H1 (cell line): ENCODE data around the gene BTBD7. TPM values are rescaled to one million over a fixed set of nuclear protein-coding genes. Genes with fewer than 3 reads are reported as not detected.

ENCODE experiments used
- CTCF ChIA-PET: fragments of 300-600 bp; sonication (Branson Sonifier 250); formaldehyde crosslinking; loops from one replicate; lab custom pipeline; 2021; ENCODE audit not compliant: partially characterized antibody; lab: Charles Lee
- POLR2A ChIA-PET: fragments of 300-600 bp; sonication (Branson Sonifier 250); formaldehyde crosslinking; loops from one replicate; lab custom pipeline; 2021; ENCODE audit warnings: inconsistent platforms; ENCODE audit not compliant: partially characterized antibody; lab: Charles Lee
- DNase-seq, 2 experiments: peaks; one replicate each; pipeline versions ENCODE4 v3.0.0 to v3.0.0-alpha.2; 2010 to 2022; ENCODE audit warnings: low spot score in 2 of 2, low read depth in 1 of 2, mixed read lengths in 1 of 2
- FAIRE-seq: peaks from 2 replicates; lab custom pipeline; 2011; peaks lifted over from hg19 to GRCh38; lab: Jason Lieb, UNC
- H2AFZ ChIP-seq: 2 replicates; pipeline ENCODE4 v1.8.1; 2012; ENCODE audit warnings: low read length, inconsistent platforms
- H2AK5ac ChIP-seq: 2 replicates; pipeline ENCODE4 v1.6.1; 2013; ENCODE audit warnings: low read depth, low read length
- H2BK120ac ChIP-seq: replicated peaks from 2 replicates; pipeline ENCODE3; 2013; ENCODE audit warnings: low read depth, low read length, inconsistent platforms
- H2BK12ac ChIP-seq: 2 replicates; pipeline ENCODE4 v1.6.1; 2013; ENCODE audit warnings: low read depth, low read length
- H2BK15ac ChIP-seq: 2 replicates; pipeline ENCODE4 v1.6.1; 2013; ENCODE audit warnings: low read length
- H2BK20ac ChIP-seq: 2 replicates; pipeline ENCODE4 v1.6.1; 2013; ENCODE audit warnings: low read length
- H2BK5ac ChIP-seq: 2 replicates; pipeline ENCODE4 v1.6.1; 2013; ENCODE audit warnings: low read depth, low read length
- H3K14ac ChIP-seq: 2 replicates; pipeline ENCODE4 v1.6.1; 2013; ENCODE audit warnings: inconsistent platforms; ENCODE audit not compliant: insufficient read length
- H3K18ac ChIP-seq: 2 replicates; pipeline ENCODE4 v1.6.1; 2013; ENCODE audit warnings: low read length; ENCODE audit errors: extremely low read depth
- H3K23ac ChIP-seq: 2 replicates; pipeline ENCODE4 v1.6.1; 2013; ENCODE audit warnings: inconsistent platforms; ENCODE audit not compliant: insufficient read length
- H3K23me2 ChIP-seq: 2 replicates; pipeline ENCODE4 v1.6.1; 2013; ENCODE audit warnings: low read depth, low read length
- H3K27ac ChIP-seq: 2 replicates; pipeline ENCODE4 v1.6.1; 2011; ENCODE audit warnings: low read depth, low read length, inconsistent platforms
- H3K27me3 ChIP-seq, 4 experiments: replicated peaks in 1 of 4; 1 replicate in 1 of 4; 2 replicates in 3 of 4; pipeline versions ENCODE4 v1.6.1 to v1.8.1; 2011 to 2013; ENCODE audit warnings: low read length in 3 of 4, mild to moderate bottlenecking in 3 of 4, inconsistent platforms in 2 of 4, mixed read lengths in 2 of 4, moderate library complexity in 1 of 4; ENCODE audit not compliant: control insufficient read depth in 3 of 4, insufficient read depth in 3 of 4; ENCODE audit errors: extremely low read depth in 1 of 4
- H3K36me3 ChIP-seq, 4 experiments: 2 replicates each; pipeline versions ENCODE4 v1.6.1 to v1.8.1; 2011 to 2013; ENCODE audit warnings: mild to moderate bottlenecking in 4 of 4, low read length in 3 of 4, moderate library complexity in 2 of 4, control low read depth in 1 of 4, inconsistent platforms in 1 of 4; ENCODE audit not compliant: insufficient read depth in 4 of 4, control insufficient read depth in 2 of 4
- H3K4ac ChIP-seq: replicated peaks from 2 replicates; pipeline ENCODE3; 2013; ENCODE audit warnings: low read length, low read depth, mixed read lengths, inconsistent platforms; ENCODE audit not compliant: insufficient read length
- H3K4me1 ChIP-seq, 4 experiments: replicated peaks in 1 of 4; 1 replicate in 1 of 4; 2 replicates in 3 of 4; pipeline versions ENCODE4 v1.6.1 to v1.8.1; 2011 to 2013; ENCODE audit warnings: low read length in 3 of 4, inconsistent platforms in 2 of 4, mixed read lengths in 1 of 4; ENCODE audit not compliant: insufficient read depth in 4 of 4, control insufficient read depth in 3 of 4
- H3K4me2 ChIP-seq, 2 experiments: 2 replicates each; pipeline versions ENCODE4 v1.6.1 to v1.8.1; 2011 to 2013; ENCODE audit warnings: low read depth in 2 of 2, low read length in 2 of 2, control low read depth in 1 of 2, inconsistent platforms in 1 of 2, mild to moderate bottlenecking in 1 of 2; ENCODE audit not compliant: insufficient read depth in 1 of 2
- H3K4me3 ChIP-seq, 4 experiments: fragments of 200-600, 300-600 bp in 1 of 4; sonication (generic), shearing (Covaris generic), sonication (Bioruptor Twin) in 1 of 4; 2 replicates each; pipeline versions ENCODE4 v1.5.1 to v1.8.1; 2011 to 2016; ENCODE audit warnings: low read length in 4 of 4, low read depth in 3 of 4, control low read depth in 2 of 4, inconsistent platforms in 2 of 4, mild to moderate bottlenecking in 2 of 4, mixed read lengths in 1 of 4, moderate library complexity in 1 of 4; ENCODE audit not compliant: insufficient read depth in 2 of 4; ENCODE audit errors: extremely low read depth in 1 of 4
- H3K56ac ChIP-seq: replicated peaks from 2 replicates; pipeline ENCODE3; 2013; ENCODE audit warnings: low read depth, mild to moderate bottlenecking, mixed read lengths, low read length, inconsistent platforms; ENCODE audit not compliant: insufficient read length
- H3K79me1 ChIP-seq: 2 replicates; pipeline ENCODE4 v1.6.1; 2013; ENCODE audit warnings: low read depth, low read length, control low read depth
- H3K79me2 ChIP-seq, 2 experiments: 2 replicates each; pipeline versions ENCODE4 v1.6.1 to v1.8.1; 2012 to 2013; ENCODE audit warnings: low read length in 2 of 2, mild to moderate bottlenecking in 2 of 2, inconsistent platforms in 1 of 2; ENCODE audit not compliant: insufficient read depth in 2 of 2, control insufficient read depth in 1 of 2
- H3K9ac ChIP-seq, 4 experiments: replicated peaks in 1 of 4; 1 replicate in 1 of 4; 2 replicates in 3 of 4; pipeline versions ENCODE4 v1.6.1 to v1.8.1; 2011 to 2013; ENCODE audit warnings: low read depth in 3 of 4, low read length in 3 of 4, control low read depth in 2 of 4, mild to moderate bottlenecking in 2 of 4, moderate library complexity in 2 of 4, inconsistent platforms in 1 of 4; ENCODE audit errors: extremely low read depth in 1 of 4
- H3K9me3 ChIP-seq, 2 experiments: 2 replicates each; pipeline versions ENCODE4 v1.6.1 to v1.8.1; 2012 to 2013; ENCODE audit warnings: mild to moderate bottlenecking in 2 of 2, moderate library complexity in 2 of 2, control low read depth in 1 of 2, inconsistent platforms in 1 of 2, low read depth in 1 of 2, low read length in 1 of 2, mixed read lengths in 1 of 2; ENCODE audit not compliant: insufficient read depth in 2 of 2
- H4K20me1 ChIP-seq, 2 experiments: replicated peaks in 1 of 2; 2 replicates each; pipeline versions ENCODE3 to v1.8.1; 2011 to 2013; ENCODE audit warnings: inconsistent platforms in 2 of 2, low read length in 2 of 2, mild to moderate bottlenecking in 1 of 2; ENCODE audit not compliant: insufficient read depth in 2 of 2, control insufficient read depth in 1 of 2
- H4K5ac ChIP-seq: 2 replicates; pipeline ENCODE4 v1.6.1; 2013; ENCODE audit warnings: low read length, low read depth, mixed read lengths, inconsistent platforms; ENCODE audit not compliant: insufficient read length
- H4K8ac ChIP-seq: 2 replicates; pipeline ENCODE4 v1.8.0; 2013; ENCODE audit warnings: mild to moderate bottlenecking, moderate library complexity, low read length, inconsistent platforms; ENCODE audit not compliant: insufficient read depth; ENCODE audit errors: extremely low read depth
- H4K91ac ChIP-seq: replicated peaks from 2 replicates; pipeline ENCODE3; 2013; ENCODE audit warnings: low read length, mixed read lengths, inconsistent platforms; ENCODE audit not compliant: insufficient read length
- BACH1 ChIP-seq: IDR thresholded peaks from 2 replicates; pipeline ENCODE4 v1.6.1; 2012; ENCODE audit warnings: low read length, improper control_type of control experiment
- EGR1 ChIP-seq: IDR thresholded peaks from 2 replicates; pipeline ENCODE4 v1.6.1; 2011; ENCODE audit warnings: low read depth, low read length, borderline replicate concordance
- EP300 ChIP-seq, 2 experiments: IDR thresholded peaks; 1 replicate in 1 of 2; 2 replicates in 1 of 2; pipeline ENCODE4 v1.6.1; 2011 to 2012; ENCODE audit warnings: low read depth in 2 of 2, low read length in 2 of 2, mild to moderate bottlenecking in 2 of 2, borderline replicate concordance in 1 of 2, inconsistent platforms in 1 of 2, moderate library complexity in 1 of 2
- FOSL1 ChIP-seq: IDR thresholded peaks from 2 replicates; pipeline ENCODE4 v1.6.1; 2011; ENCODE audit warnings: mild to moderate bottlenecking, low read depth, low read length, moderate library complexity; ENCODE audit not compliant: insufficient read depth
- HDAC6 ChIP-seq: IDR thresholded peaks from one replicate; pipeline ENCODE4 v1.7.1; 2012; ENCODE audit warnings: low read depth, mild to moderate bottlenecking, inconsistent platforms, low read length, moderate library complexity
- SAP30 ChIP-seq: fragments of 300-600 bp; sonication (generic); IDR thresholded peaks from 2 replicates; pipeline ENCODE4 v1.7.1; 2012; ENCODE audit warnings: low read length, moderate library complexity, mild to moderate bottlenecking, inconsistent platforms; ENCODE audit not compliant: insufficient read depth, insufficient replicate concordance
- SIX5 ChIP-seq: IDR thresholded peaks from 2 replicates; pipeline ENCODE4 v1.6.1; 2011; ENCODE audit warnings: mild to moderate bottlenecking, low read depth, low read length
- SP4 ChIP-seq: IDR thresholded peaks from 2 replicates; pipeline ENCODE4 v1.6.1; 2012; ENCODE audit warnings: low read length, inconsistent platforms
- SRF ChIP-seq: IDR thresholded peaks from 2 replicates; pipeline ENCODE4 v1.6.1; 2011; ENCODE audit warnings: mild to moderate bottlenecking, low read depth, low read length, moderate library complexity
- TAF7 ChIP-seq: optimal IDR thresholded peaks from 2 replicates; pipeline ENCODE3; 2011; ENCODE audit warnings: low read depth, mild to moderate bottlenecking, inconsistent platforms, low read length, moderate library complexity, borderline replicate concordance
- WGBS, 2 experiments: shearing (Covaris generic) in 1 of 2; methylation state at CpG; one replicate each; pipeline versions ENCODE4 v1.1.6 to v1.1.7; 2013 to 2015; ENCODE audit warnings: low lambda C conversion rate in 2 of 2, mixed read lengths in 2 of 2, inconsistent platforms in 1 of 2, low coverage in 1 of 2, missing lambda C conversion rate in 1 of 2; ENCODE audit not compliant: insufficient replicate concordance in 2 of 2, insufficient coverage in 1 of 2, insufficient read length in 1 of 2; ENCODE audit errors: extremely low coverage in 1 of 2, missing lambda C conversion rate in 1 of 2; 5-methylcytosine and 5-hydroxymethylcytosine counted together
- polyA plus RNA-seq, 7 experiments: library from polyadenylated mRNA; depleted of rRNA in 3 of 7; stranded (reverse) in 5 of 7; unstranded in 2 of 7; fragments of >200 nt in 5 of 7; fragments of 200-250 nt in 2 of 7; gene quantifications; 1 replicate in 5 of 7; 2 replicates in 1 of 7; 4 replicates in 1 of 7; pipeline versions ENCODE4 v1.2.1 to v1.2.3, GENCODE V29; 2011 to 2013; ENCODE audit warnings: missing spikeins in 2 of 7, mixed read lengths in 2 of 7
- total RNA-seq: library from RNA; stranded (reverse); fragmentation: NEBNext Ultra II Directional; extraction: Animal tissue kit (Norgen Biotek cat#: 25700); gene quantifications from 2 replicates; pipeline ENCODE4 v1.2.1, GENCODE V29; 2021

The BTBD7 gene
- total and polyA plus RNA-seq, 2 of the 8 experiments (the other 6 are each of a cell fraction or from before 2014, with no cell fraction given) = 12.1 to 46.1 TPM

- POLR2A ChIA-PET = no interaction called here
- Histone ChIP-seq H3K4ac (no peak overlapping the region), H3K27ac (no peak overlapping the region), H4K20me1 (no peaks in the 10 kb centered on the region), H2AK5ac (no peak overlapping the region), H3K56ac (no peak overlapping the region), H2BK120ac (no peak overlapping the region), H3K79me2 (no peaks in the 10 kb centered on the region), H3K27me3 (no peaks in the 10 kb centered on the region; a peak in 1 of 7 replicates), H3K23ac (no peak overlapping the region), H2BK15ac (no peak overlapping the region), H4K8ac (peak overlapping the region; percentile 11), H2BK20ac (no peak overlapping the region), H3K9me3 (no peaks in the 10 kb centered on the region), H3K18ac (no peak overlapping the region), H3K23me2 (no peaks in the 10 kb centered on the region), H3K9ac (no peak overlapping the region), H3K4me2 (no peak overlapping the region), H3K36me3 (peaks cover 2 to 12% (median 4%) of the 10 kb centered on the region in 4 experiments; a peak in 4 of 8 replicates), H3K14ac (no peak overlapping the region), H4K91ac (no peak overlapping the region), H3K4me3 (no peak overlapping the region), H4K5ac (no peak overlapping the region), H2BK12ac (no peak overlapping the region), H3K79me1 (no peaks in the 10 kb centered on the region), H2AFZ (no peak overlapping the region; the same call in 1 of the 2 replicates), H3K4me1 (no peaks in the 10 kb centered on the region; a peak in 3 of 7 replicates), H2BK5ac (no peak overlapping the region)
- 94% methylated on average over 17 of the region's 17 CpGs; no CpG with 5 or more reads in 1 of the 2 experiments for WGBS, 2 experiments
- CTCF ChIA-PET = interaction anchor here (0.6 to 2.2 kb wide), 5 partner anchors 24 to 422 kb away, joined by 3 to 8 read pairs (median 3); no protein-coding TSS in a partner anchor
- no peak for FAIRE-seq
- no peak for TF ChIP-seq EGR1
- TF ChIP-seq BACH1 = no peak
- no peak for TF ChIP-seq SRF
- TF ChIP-seq EP300 (IDR thresholded peaks at IDR 0.05; ENCODE audit: borderline replicate concordance in 1 of 2, low read depth in 2 of 2, low read length in 2 of 2) = no peak
- no peak for TF ChIP-seq SP4
- no peak for TF ChIP-seq SAP30
- no peak for TF ChIP-seq TAF7
- TF ChIP-seq HDAC6 = no peak
- TF ChIP-seq SIX5 = no peak
- no peak for TF ChIP-seq FOSL1
- peak in 1 of 2 experiments; percentile 50 for DNase-seq
Measured at GRCh38 chr14:93232159-93232558, 100.7 kb downstream of the BTBD7 start.
